Activated CD8-positive, alpha-beta memory T cell treated with anti-CD3 and anti-CD28 coated beads for 24 hours (primary cell): ENCODE results near the gene ZFP36L2.

Source experiments
- DNase-seq: peaks from one replicate; pipeline ENCODE4 v3.0.0-alpha.2; 2020

ZFP36L2 gene

GRCh38 chr2:43222475-43223309 lies 3.7 kb downstream of the ZFP36L2 start:
- DNase-seq: no peak

GRCh38 chr2:43221763-43222474 lies 4.5 kb downstream of the ZFP36L2 start:
- DNase-seq: peak; percentile 83

DNA sequence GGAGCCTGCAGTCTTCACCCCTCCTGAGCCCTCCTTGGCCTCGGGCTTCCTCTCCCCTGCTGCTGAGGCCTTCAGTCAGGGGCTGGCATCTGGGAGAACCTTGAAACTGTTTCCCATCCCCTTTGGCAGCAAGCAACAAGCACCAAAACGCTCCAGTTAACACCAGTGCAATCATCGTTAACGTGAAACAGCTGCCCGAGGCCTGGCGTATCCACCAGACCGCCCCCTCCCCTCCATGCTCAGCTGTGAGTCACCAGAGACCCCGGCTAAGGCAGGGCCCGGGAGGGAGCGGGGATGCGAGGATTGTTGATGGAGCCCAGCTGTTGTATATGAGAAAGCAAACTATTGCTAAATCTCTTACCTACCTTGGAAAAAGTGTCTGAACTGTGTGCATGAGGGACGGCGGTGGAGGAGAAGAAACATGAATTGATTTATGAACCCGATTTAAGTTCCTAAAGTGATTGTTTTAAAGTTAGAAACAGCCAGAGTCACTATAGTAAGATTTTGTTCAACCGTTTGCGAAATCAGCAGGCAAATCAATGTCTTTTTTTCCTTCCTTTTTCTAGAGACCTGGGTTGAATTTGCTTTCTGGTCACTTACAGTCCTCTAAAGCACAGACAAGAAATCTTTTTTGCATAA lies 5.2 kb downstream of the ZFP36L2 start:
- DNase-seq: no peak

DNA sequence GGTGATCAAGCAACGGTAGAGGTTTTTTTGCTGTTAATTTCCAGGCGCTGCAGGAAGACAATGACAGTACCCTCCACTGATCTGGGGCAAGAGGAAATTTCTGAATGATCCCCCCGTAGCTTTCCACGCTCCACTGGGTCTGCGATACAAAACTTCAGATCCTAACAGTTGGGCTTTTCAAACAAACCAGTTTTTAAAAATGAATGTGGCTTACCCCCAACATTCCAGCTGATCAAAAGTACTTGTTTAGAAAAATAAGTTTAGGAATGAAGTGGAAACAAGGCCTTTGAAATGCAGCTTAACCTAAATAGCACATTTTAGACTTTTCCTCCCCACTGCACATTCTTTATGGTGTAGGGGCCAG lies 5.7 kb downstream of the ZFP36L2 start:
- DNase-seq: no peak

DNA sequence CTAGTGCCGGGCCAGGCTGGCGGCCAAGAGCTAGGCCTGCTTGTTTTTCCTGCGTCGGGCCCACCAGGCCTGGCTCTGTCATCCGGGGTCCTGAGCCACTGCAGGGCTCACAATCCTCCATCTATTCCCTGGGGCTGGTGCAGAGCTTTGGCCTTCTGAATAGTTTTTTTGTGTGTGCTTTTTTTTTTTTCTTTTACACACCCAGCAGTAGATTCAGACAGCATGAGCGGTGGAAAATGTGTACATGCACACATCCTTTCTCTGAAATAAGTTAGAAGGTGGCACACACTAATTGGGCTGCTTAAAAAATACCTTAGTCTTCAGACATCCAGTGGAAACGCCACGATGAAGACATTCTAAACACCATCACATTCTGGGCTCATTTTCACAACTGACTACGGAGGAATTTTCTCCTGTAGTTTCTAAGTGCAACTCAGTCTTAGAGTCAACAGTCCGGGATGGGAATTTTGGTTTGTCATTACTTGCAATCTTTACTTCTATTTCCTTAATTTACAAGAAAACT lies 6.1 kb downstream of the ZFP36L2 start:
- DNase-seq: no peak

DNA sequence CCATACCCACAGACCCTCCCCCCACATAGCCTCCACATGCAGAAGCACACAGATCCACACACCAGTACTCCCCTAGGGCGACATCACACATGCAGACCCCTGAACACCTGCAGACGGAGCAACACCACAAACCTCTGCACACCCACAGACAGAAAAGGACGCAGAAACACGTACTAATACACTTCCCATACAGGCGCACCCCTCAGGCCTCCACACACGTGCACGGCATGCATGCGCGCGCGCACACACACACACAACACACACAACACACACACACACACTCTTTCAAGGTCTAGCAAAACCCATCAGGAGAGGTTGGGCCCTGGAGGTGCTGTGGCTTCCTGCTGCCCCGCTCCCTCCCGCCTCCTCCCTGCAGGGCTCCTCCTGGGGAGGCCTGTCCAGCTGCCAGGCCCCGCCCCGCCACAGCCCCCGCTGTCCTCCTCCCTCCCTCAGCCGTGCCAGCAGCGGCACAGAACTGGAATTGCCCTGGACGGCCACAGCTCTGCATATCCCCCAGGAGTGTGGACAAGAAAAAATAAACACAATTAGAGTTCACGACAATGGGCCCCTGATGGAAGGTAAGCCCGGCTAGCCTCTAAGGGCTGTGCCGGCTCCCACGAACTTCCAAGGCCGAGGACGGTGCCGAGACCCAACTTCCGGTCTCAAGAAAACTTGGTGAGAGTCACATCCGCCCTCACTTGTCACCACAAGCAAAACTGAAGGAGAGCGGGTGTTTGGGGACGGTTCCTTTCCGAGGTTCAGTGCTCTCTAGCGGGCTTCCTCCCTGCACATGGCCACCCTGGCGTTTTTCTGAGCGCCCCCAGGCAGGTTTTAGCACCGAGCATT lies 6.8 kb downstream of the ZFP36L2 start:
- peak; percentile 91 for DNase-seq

DNA sequence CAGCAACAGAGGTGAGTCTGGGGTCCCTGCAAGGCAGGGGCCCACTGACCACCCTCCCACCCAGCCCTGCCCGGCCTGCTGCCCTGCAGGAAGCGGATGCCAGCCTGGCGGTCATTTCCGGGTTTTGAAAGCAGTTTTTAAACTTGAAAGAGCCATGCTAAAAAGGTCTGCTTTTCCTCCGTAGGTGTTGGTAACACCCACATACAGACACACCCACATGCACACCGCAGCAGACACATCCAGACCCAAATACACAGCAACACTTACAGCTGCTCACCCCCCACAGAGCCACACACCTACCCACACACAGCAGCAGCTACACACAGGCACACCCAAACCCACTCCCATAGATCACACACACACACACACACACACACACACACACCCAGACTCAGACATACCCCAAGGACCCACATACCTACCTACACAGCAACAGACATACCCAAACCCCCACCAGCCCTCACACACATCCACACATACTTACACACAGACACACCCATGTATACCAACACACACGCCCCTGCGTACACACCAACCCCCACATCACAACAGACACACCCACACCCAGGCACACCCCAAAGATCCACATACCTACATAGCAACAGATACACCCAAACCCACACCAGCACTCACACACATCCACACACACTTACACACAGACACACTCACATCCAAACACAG lies 7.6 kb downstream of the ZFP36L2 start:
- peak; percentile 80 for DNase-seq

DNA sequence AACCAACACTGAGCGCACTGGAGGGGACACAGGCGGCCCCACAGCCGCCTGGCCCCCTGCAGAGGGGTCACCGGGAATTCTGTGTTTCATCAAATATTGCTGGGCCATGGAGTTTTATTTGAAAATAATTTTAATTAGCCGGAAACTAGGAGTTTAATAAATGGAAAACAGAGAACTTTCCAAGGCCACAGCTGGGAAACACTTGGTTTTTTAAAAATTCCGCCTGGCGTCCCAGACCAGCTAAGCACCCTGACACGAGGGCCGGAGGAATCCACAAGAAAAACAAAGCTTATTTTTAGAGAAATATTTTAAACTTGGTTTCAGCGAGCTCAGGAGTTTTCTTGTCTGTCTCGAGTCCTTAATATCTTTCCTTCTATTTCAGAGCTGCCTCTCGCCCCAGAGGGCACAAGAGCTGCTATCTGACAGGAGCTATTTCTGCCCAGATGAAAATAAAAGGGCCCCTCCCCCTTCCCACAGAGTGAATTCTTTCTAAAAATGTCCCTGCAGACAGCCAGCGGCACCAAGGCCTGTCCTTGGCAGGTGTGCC lies 8.2 kb downstream of the ZFP36L2 start:
- DNase-seq: no peak

GRCh38 chr2:43217228-43218154 lies 8.9 kb downstream of the ZFP36L2 start:
- no peak for DNase-seq

DNA sequence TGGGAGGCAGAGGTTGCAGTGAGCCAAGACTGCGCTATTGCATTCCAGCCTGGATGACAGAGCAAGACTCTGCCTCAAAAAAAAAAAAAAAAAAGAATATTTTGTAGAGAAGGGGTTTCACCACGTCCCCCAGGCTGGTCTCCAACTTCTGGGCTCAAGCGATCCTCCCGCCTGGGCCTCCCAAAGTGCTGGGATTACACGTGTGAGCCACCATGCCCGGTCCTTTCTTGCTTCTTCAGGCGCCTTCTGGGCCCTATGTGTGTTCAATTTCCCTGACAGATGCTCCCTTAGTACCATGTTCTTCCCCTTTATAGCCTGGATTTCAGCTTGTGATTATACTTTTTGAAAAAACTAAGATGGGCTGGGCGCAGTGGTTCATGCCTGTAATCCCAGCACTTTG lies 9.8 kb downstream of the ZFP36L2 start:
- DNase-seq: no peak

DNA sequence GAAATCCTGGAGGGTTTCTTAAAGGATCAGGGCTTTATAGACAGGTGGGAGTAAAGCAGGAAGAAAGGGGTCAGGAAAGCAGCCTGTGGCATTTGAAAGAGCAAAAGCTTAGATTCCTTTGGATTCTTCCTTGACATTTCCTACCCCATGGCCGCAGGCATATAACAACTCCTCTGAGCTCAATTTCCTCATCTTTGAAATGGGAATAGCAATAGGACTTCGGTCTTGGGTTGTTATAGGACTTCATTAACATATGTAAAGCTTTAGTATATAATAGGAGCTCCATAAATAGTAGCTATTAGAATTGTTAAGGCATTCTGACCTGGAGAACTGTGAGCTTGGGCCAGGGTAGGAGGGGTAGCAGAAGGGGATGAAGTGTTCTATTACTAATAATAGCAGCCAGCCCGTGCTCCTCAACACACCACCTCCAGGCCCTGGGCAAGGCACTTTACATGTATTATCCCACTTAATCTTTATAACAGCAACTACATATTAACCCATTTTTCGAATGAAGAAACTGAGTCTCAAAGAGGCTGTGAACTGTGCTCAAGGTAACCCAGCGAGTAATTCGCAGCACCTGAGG lies 10.6 kb downstream of the ZFP36L2 start:
- DNase-seq: no peak

DNA sequence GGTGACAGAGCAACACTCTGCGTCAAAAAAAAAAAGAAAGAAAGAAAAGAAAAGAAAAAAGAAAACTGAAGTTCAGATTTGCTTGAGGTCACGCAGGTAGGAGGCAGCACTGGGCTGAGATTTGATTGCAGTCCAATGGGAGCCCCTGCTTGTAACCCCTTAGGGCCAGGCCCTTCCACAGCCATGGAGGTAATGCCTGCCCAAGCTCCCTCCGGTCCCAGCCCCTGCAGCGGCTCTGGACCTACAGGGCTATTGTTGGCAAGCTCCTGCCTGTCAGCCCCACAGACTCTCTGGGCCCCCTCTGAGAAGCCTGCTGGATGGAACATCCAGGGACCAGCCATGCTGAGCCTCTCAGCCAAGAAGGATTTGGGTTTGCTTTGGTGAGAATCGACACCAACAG lies 12.2 kb downstream of the ZFP36L2 start:
- DNase-seq: no peak

GRCh38 chr2:43212931-43213330 lies 13.5 kb downstream of the ZFP36L2 start:
- no peak for DNase-seq

DNA sequence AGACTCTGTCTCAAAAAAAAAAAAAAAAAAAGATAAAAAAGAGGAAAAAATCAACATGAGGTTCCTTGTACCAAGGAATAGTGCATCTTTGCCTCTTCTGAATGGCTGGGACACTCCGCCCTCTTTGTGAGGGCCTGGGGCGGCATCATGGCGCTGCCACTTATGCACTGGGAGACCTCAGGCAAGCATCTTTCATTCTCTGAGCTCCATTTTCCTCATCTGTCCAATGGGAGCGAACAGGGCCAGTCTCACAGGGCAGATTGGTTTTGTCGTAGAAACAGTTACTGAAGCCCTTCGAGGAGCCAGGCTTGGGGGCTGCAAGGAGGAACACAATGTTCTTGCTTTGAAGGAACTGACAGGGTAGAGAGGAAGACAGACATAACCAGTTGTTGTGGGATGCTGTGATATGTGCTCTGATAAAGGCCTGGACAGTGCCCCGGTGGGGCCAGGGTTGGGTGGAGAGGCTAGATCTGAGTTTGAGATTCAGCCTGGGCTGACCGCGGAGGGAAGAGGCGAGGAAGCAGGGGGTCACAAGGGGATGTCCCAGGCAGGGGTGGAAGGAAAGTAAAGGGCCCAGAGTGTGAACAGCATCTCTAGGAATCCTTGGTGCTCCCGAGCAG lies 14.1 kb downstream of the ZFP36L2 start:
- no peak for DNase-seq

GRCh38 chr2:43210467-43211303 lies 15.7 kb downstream of the ZFP36L2 start:
- peak; percentile 72 for DNase-seq

GRCh38 chr2:43210125-43210466 lies 16.3 kb downstream of the ZFP36L2 start:
- no peak for DNase-seq

DNA sequence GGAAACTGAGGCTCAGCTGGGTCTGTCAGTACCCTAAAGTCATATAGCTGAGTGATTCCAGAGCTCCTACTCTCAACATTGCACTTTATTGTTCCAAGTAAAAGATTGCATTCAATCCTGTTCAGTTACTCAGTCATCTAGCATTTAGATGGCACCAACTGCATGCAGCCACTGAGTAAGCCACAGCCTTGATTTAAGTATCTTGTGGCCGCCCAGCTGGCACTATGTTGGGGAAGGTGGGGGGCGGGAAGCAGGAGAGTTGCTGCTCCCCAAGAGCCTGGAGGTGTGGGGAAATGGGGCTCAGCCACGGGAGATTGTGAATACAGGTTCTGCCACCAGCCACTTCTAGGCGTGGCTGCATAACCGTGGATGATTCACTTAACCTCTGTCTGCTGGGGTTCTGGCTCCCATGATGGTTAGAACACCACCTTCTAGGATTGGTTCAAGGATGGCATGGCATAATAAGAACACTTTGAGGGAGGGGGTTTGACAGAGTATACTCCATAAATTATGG lies 17.1 kb downstream of the ZFP36L2 start:
- no peak for DNase-seq

DNA sequence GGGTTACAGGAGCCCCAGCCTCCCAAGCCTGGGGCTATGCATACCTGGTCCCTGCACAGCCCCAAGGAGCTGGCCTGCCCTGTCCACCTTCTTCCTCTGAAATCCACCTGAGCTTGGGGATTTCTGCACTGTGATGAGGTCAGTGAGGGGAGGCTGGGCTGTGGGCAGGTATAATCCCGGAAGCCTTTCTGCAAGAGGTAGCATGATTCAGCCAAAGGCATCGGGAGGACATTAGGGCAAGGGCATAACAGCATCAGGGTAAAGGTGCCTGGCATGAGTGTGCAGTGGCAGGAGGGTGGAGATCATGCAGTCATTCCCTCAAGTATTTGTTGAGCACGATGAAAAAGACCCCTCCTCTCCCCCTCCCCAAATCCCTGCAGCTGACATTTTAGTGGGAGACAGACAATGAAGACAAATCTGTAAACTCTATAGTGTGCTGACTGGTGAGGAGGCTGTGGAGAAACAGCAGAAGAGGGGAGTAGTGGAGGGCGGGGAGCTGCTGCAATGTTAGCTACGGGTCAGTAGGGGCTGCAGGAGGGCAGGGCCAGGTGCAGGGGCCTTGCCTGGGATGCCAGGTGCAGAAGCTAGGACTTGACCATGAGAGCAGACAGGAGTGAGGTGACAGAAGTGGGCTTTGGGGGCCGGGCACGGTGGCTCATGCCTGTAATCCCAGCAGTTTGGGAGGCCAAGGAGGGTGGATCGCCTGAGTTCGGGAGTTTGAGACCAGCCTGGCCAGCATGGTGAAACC lies 18.7 kb downstream of the ZFP36L2 start:
- no peak for DNase-seq
